GM10266 (cell line): Measurements from ENCODE around the gene COL8A2.

ENCODE experiments used
- DNase-seq: peaks from one replicate; pipeline ENCODE4 v3.0.0; 2012; ENCODE audit errors: extremely low spot score
- TF ChIP-seq, protein P1 (sequence below): IDR thresholded peaks from 2 replicates; pipeline ENCODE4 v1.5.1; 2012; ENCODE audit warnings: mild to moderate bottlenecking, low read depth; ENCODE audit not compliant: control insufficient read depth, insufficient read depth; ENCODE audit errors: missing control alignments

The COL8A2 gene

DNA sequence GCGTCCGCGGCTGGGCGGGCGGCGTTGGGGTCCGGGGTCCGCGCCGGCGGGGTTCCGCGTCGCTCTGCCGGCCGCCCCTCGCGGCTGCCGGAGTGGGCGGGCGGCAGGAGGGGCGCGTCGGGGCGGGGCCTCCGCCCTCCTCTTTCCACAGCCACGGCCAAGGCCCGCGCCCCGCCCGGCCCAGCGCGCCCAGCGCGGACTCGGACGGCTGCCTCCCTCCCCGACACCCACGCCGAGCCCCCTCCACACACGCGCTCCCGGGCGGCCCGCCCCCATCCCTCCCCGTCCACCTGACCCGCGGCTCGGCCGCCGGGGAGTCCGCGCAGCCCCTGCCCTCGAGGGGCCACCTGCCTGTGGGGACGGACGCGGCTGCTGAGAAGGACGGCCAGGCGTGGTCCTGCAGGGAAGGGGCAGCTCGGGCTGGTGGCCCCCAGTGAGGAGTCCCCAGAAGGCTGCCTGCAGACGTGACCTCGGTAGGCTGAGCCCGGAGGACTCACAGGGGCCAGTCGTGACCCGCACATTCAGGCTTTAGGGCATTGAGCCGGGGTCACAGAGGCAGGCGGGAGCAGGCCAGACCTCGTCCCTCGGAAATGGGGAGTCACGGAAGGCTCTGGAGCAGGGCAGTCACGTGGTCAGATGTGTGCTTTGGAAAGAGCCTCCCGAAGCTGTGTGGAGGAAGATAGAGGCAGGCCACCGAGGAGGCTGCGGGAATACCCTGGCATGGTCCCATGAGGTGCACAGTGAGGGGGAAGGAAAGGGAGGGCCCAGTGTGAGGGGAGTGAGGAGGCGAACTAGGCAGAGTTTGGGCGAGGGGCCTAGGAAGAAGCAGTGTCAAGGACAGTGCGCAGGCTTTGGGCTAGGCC is at the start of gene COL8A2:
COL8A2 (minus strand) TSS at position 94 of the 863 bp plus-strand sequence. CDS start 24,980 bp downstream, outside the sequence.
- no peak for DNase-seq
- TF ChIP-seq, protein P1, sequence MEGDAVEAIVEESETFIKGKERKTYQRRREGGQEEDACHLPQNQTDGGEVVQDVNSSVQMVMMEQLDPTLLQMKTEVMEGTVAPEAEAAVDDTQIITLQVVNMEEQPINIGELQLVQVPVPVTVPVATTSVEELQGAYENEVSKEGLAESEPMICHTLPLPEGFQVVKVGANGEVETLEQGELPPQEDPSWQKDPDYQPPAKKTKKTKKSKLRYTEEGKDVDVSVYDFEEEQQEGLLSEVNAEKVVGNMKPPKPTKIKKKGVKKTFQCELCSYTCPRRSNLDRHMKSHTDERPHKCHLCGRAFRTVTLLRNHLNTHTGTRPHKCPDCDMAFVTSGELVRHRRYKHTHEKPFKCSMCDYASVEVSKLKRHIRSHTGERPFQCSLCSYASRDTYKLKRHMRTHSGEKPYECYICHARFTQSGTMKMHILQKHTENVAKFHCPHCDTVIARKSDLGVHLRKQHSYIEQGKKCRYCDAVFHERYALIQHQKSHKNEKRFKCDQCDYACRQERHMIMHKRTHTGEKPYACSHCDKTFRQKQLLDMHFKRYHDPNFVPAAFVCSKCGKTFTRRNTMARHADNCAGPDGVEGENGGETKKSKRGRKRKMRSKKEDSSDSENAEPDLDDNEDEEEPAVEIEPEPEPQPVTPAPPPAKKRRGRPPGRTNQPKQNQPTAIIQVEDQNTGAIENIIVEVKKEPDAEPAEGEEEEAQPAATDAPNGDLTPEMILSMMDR: no peak

DNA sequence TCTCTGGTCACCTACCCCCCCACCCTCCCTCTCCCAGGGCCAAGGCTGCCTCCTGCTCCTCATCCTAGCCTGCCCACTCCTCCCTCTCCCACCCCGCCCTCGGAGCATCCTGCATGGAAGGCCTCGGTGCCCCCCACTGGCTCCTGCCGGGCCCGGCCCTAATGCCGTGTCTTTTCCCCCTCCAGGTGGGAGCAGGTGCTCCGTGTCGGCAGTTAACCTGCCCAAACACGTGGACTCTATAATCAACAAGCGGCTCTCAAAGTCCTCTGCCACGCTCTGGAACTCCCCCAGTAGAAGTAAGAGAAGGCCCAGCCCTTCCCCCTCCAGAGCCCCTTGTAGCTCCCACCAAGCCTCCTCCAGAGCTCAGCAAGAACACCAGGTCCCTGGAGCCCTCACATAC is 49.7 kb upstream of the COL8A2 start:
- DNase-seq: no peak
- TF ChIP-seq, protein P1: no peak

DNA sequence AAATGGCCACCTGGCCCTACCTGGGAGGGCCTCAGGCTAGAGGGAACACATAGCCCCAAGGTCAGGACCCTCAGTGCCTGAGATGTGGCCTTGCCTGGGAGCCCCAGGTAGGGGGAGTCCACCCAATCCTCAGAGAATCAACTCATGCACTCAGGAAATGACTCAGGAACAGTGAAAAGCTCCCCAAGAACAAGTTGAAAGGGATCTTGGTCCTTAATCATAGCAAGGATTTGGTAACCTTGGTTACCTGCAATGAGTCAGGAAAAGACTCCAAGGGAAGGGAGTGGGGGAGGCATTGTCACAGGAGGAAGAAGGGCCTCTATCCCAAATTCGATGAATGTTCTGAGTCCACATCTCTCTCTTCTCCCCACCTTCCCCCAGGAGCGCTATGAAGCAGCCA is 48.0 kb upstream of the COL8A2 start:
- TF ChIP-seq, protein P1: no peak
- no peak for DNase-seq

DNA sequence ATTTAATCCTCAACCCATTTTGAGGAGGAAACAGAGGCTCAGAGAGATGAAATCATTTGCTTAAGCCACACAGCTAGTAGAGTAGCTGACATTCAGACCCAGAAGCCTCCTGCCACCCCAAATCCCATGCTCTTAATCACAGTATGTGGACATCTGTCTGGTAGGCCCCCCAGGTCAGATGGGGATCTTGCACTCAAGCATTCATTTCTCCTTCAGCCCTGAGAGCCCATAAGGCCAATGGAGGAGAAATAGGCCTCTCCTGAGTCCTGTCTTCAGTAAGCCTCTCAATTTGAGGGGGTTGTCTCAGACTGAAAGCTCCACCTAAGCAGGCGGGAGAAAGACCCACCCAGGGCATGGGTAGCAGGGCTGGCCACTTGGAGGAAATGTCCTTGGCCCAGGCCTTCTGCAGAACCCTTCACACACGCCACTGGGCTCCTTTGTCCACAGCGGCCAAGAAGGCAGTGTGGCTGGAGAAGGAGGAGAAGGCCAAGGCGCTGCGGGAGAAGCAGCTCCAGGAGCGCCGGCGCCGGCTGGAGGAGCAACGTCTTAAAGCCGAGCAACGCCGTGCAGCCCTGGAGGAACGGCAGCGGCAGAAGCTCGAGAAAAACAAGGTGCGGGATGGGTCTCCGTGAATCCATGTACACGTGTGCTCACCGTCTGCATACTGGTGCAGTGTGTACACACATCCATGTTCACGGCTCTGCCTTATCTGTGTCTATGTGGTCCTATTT is 47.2 kb upstream of the COL8A2 start:
- no peak for DNase-seq
- TF ChIP-seq, protein P1: no peak

DNA sequence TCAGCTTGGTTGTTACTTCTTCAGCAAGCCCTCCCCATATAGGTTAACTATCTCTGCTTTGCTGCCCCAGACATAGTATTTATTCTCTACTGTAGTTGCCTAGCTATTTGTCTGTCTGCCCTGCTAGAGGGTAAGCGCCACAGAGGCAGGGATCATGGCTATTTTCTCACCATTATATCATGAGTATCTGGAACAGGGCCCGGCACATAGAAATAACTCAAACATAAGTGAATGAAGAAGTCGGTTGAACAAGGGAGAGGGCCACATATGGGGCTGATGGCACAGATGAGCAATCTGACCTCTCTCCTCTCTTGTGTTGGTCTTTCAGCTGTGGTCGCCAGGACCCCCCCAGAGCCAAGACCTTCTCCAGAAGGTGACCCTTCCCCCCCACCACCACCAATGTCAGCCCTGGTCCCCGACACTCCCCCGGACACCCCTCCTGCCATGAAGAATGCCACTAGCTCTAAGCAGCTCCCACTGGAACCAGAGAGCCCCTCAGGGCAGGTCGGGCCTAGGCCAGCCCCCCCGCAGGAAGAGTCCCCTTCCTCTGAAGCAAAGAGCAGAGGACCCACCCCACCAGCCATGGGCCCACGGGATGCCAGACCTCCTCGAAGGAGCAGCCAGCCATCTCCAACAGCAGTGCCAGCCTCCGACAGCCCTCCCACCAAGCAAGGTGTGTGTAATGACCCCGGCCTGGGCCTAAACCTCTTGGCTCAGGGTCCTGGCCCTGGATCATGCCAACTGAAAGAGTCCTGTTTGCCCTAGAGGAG is 45.8 kb upstream of the COL8A2 start:
- TF ChIP-seq, protein P1: no peak
- DNase-seq: no peak

DNA sequence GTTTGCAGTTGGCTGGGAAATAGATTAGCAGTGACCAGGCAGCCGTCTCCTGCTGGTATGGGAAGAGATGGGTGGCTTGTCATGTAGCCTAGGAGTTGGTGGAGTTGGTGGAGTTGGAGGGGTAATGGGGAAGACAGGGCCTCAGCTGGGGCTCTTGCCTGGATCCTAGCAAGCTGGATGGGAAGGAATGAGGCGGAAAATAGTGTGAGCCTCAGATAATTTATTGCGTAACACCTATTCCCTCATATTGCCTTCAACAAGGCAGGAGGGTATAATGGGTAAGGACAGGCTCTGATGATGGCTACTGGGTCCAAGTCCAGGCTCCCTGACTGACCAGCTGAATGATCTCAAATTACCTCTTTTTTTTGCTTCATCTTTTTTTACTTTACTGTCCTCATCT is 43.5 kb upstream of the COL8A2 start:
- TF ChIP-seq, protein P1: no peak

More for the DNA sequence above, 43.5 kb upstream of the COL8A2 start:
- DNase-seq: no peak
